ENCODE data around the gene IDE.

IDE gene

GRCh38 chr10:92571649-92572048 lies 2.2 kb downstream of the IDE start:
- no peak for TF ChIP-seq TAF1 (IDR thresholded peaks at IDR 0.05; ENCODE audit: low read depth)
- no peak for TF ChIP-seq YY1 (IDR thresholded peaks at IDR 0.05; ENCODE audit: low read depth)
- no peak for TF ChIP-seq NFIC (IDR thresholded peaks at IDR 0.05)
- no peak for TF ChIP-seq MAX (IDR thresholded peaks at IDR 0.05)
- no peak for TF ChIP-seq TCF12 (IDR thresholded peaks at IDR 0.05; ENCODE audit: low read depth)

- TF ChIP-seq EGR1 (IDR thresholded peaks at IDR 0.05), result no peak
- no peak for TF ChIP-seq TAF1 (IDR thresholded peaks at IDR 0.05; ENCODE audit: low read depth)
- TF ChIP-seq CREB1 (IDR thresholded peaks at IDR 0.05; ENCODE audit: low read depth), result no peak
- no peak for TF ChIP-seq EP300 (IDR thresholded peaks at IDR 0.05; ENCODE audit: borderline replicate concordance)
- no peak for TF ChIP-seq YY1 (IDR thresholded peaks at IDR 0.05; ENCODE audit: low read depth)
- no peak for TF ChIP-seq RAD21 (IDR thresholded peaks at IDR 0.05; ENCODE audit: low read depth)
- TF ChIP-seq REST (IDR thresholded peaks at IDR 0.05; ENCODE audit: low read depth), result no peak
- no peak for TF ChIP-seq CEBPB (IDR thresholded peaks at IDR 0.05)
- no peak for TF ChIP-seq TEAD4 (IDR thresholded peaks at IDR 0.05)
- TF ChIP-seq MAX (IDR thresholded peaks at IDR 0.05), result no peak
- TF ChIP-seq NFIC (IDR thresholded peaks at IDR 0.05), result no peak
- no peak for TF ChIP-seq USF1 (IDR thresholded peaks at IDR 0.05)
- TF ChIP-seq TCF12 (IDR thresholded peaks at IDR 0.05; ENCODE audit: low read depth), result no peak
- TF ChIP-seq ZBTB7A (IDR thresholded peaks at IDR 0.05; ENCODE audit: low read depth), result no peak
- TF ChIP-seq FOXM1 (IDR thresholded peaks at IDR 0.05; ENCODE audit: borderline replicate concordance, low read depth), result no peak
These were observed 4.8 kb downstream of the IDE start for GRCh38 chr10:92569071-92569470.

GRCh38 chr10:92567952-92568600 lies 5.8 kb downstream of the IDE start:
- TF ChIP-seq CREB1 (IDR thresholded peaks at IDR 0.05; ENCODE audit: low read depth) (no peak), CEBPB (IDR thresholded peaks at IDR 0.05) (0 out of 2 replicates have a peak, but pooled peaks have one; percentile 11)

- TF ChIP-seq YY1 (IDR thresholded peaks at IDR 0.05; ENCODE audit: low read depth), result no peak
- no peak for TF ChIP-seq ZBTB7A (IDR thresholded peaks at IDR 0.05; ENCODE audit: low read depth)
- TF ChIP-seq TEAD4 (IDR thresholded peaks at IDR 0.05), result no peak
These were observed 11.5 kb downstream of the IDE start for GRCh38 chr10:92562424-92562823.

GRCh38 chr10:92559046-92559445 lies 14.8 kb downstream of the IDE start:
- no peak for TF ChIP-seq FOXM1 (IDR thresholded peaks at IDR 0.05; ENCODE audit: borderline replicate concordance, low read depth)

- TF ChIP-seq MAX (IDR thresholded peaks at IDR 0.05), result no peak
- no peak for TF ChIP-seq TCF12 (IDR thresholded peaks at IDR 0.05; ENCODE audit: low read depth)
- TF ChIP-seq FOXM1 (IDR thresholded peaks at IDR 0.05; ENCODE audit: borderline replicate concordance, low read depth), result no peak
- TF ChIP-seq EP300 (IDR thresholded peaks at IDR 0.05; ENCODE audit: borderline replicate concordance), result no peak
- no peak for TF ChIP-seq RAD21 (IDR thresholded peaks at IDR 0.05; ENCODE audit: low read depth)
- TF ChIP-seq TEAD4 (IDR thresholded peaks at IDR 0.05), result no peak
- TF ChIP-seq ZBTB7A (IDR thresholded peaks at IDR 0.05; ENCODE audit: low read depth), result no peak
- TF ChIP-seq YY1 (IDR thresholded peaks at IDR 0.05; ENCODE audit: low read depth), result no peak
- TF ChIP-seq REST (IDR thresholded peaks at IDR 0.05; ENCODE audit: low read depth), result no peak
- TF ChIP-seq CREB1 (IDR thresholded peaks at IDR 0.05; ENCODE audit: low read depth), result no peak
- no peak for TF ChIP-seq CEBPB (IDR thresholded peaks at IDR 0.05)
- TF ChIP-seq USF1 (IDR thresholded peaks at IDR 0.05), result no peak
- no peak for TF ChIP-seq EGR1 (IDR thresholded peaks at IDR 0.05)
- TF ChIP-seq NFIC (IDR thresholded peaks at IDR 0.05), result no peak
These were observed 19.9 kb downstream of the IDE start for GRCh38 chr10:92553959-92554358.

Data from Ishikawa (cell line).